B cell (primary cell): ENCODE results near the gene SOSTDC1. TPM values are rescaled to one million over a fixed set of nuclear protein-coding genes. Genes with fewer than 3 reads are reported as not detected.

ENCODE experiments used
- ATAC-seq: fragments of 200-7000 bp; cut with Tn5 transposase; one replicate; pipeline ENCODE4 v1.10.0; 2021; ENCODE audit warnings: low read depth, mild to moderate bottlenecking, moderate number of reproducible peaks, moderate library complexity
- CTCF ChIA-PET: fragments of 350-600 bp; sonication (Branson Sonifier 250); formaldehyde crosslinking; loops from one replicate; lab custom pipeline; 2021; ENCODE audit warnings: antibody characterized with exemption, inconsistent platforms; lab: Charles Lee
- POLR2A ChIA-PET: fragments of 350-600 bp; sonication (Branson Sonifier 250); formaldehyde crosslinking; loops from one replicate; lab custom pipeline; 2021; ENCODE audit warnings: antibody characterized with exemption; lab: Charles Lee
- DNase-seq: peaks from one replicate; pipeline ENCODE4 v3.0.0; 2013
- H2AFZ ChIP-seq: 2 replicates; pipeline ENCODE4 v1.6.1; 2012; ENCODE audit warnings: mild to moderate bottlenecking, low read depth, low read length; ENCODE audit not compliant: insufficient read depth, poor library complexity, severe bottlenecking
- H3K27ac ChIP-seq, 2 donors: 1 replicate in 1 of 2; 2 replicates in 1 of 2; pipeline ENCODE4 v1.5.1; 2012 to 2013; ENCODE audit warnings: low read length in 2 of 2, mild to moderate bottlenecking in 2 of 2, moderate library complexity in 1 of 2
- H3K27me3 ChIP-seq, 4 experiments: fragments of 200-600 bp in 1 of 4; sonication (generic) in 1 of 4; replicated peaks in 1 of 4; 1 replicate in 2 of 4; 2 replicates in 2 of 4; pipeline versions ENCODE4 v1.6.1 to v1.7.0; 2013 to 2016; ENCODE audit warnings: low read length in 3 of 4, mild to moderate bottlenecking in 2 of 4, mixed read lengths in 1 of 4, moderate library complexity in 1 of 4; ENCODE audit not compliant: insufficient read depth in 4 of 4, control insufficient read depth in 3 of 4; ENCODE audit errors: control extremely low read depth in 1 of 4
- H3K36me3 ChIP-seq, 2 experiments: replicated peaks in 1 of 2; 1 replicate in 1 of 2; 2 replicates in 1 of 2; pipeline versions ENCODE4 v1.6.1 to v1.7.1; 2013; ENCODE audit warnings: low read length in 1 of 2; ENCODE audit not compliant: insufficient read depth in 2 of 2, control insufficient read depth in 1 of 2; ENCODE audit errors: control extremely low read depth in 1 of 2, extremely low read depth in 1 of 2
- H3K4me1 ChIP-seq, 2 donors: fragments of 200-600 bp in 1 of 2; sonication (generic) in 1 of 2; 1 replicate in 1 of 2; 2 replicates in 1 of 2; pipeline versions ENCODE4 v1.5.1 to v1.6.1; 2013 to 2017; ENCODE audit warnings: low read length in 2 of 2; ENCODE audit not compliant: control insufficient read depth in 2 of 2, insufficient read depth in 2 of 2
- H3K4me2 ChIP-seq: replicated peaks from 2 replicates; pipeline ENCODE3; 2012; ENCODE audit warnings: mild to moderate bottlenecking, low read depth, low read length; ENCODE audit not compliant: poor library complexity, severe bottlenecking
- H3K4me3 ChIP-seq, 5 experiments: fragments of 200-600 bp in 1 of 5; sonication (generic) in 1 of 5; 1 replicate in 3 of 5; 2 replicates in 2 of 5; pipeline versions ENCODE4 v1.5.1 to v1.7.0; 2011 to 2016; ENCODE audit warnings: low read length in 4 of 5, mild to moderate bottlenecking in 4 of 5, low read depth in 2 of 5, control low read depth in 1 of 5, moderate library complexity in 1 of 5; ENCODE audit not compliant: insufficient read depth in 1 of 5; ENCODE audit errors: control extremely low read depth in 1 of 5, extremely low read depth in 1 of 5
- H3K79me2 ChIP-seq: fragments of 200-600 bp; sonication (generic); one replicate; pipeline ENCODE4 v1.6.0; 2016; ENCODE audit warnings: low read length; ENCODE audit not compliant: control insufficient read depth, insufficient read depth
- H3K9ac ChIP-seq: fragments of 200-600 bp; sonication (generic); 2 replicates; pipeline ENCODE4 v1.6.1; 2017; ENCODE audit warnings: mild to moderate bottlenecking, low read length, moderate library complexity
- H3K9me3 ChIP-seq, 3 donors: one replicate each; pipeline versions ENCODE4 v1.6.1 to v1.7.1; 2013; ENCODE audit warnings: low read length in 2 of 3; ENCODE audit not compliant: control insufficient read depth in 2 of 3, insufficient read depth in 1 of 3; ENCODE audit errors: control extremely low read depth in 1 of 3
- H4K20me1 ChIP-seq: 2 replicates; pipeline ENCODE4 v1.6.0; 2012; ENCODE audit warnings: mild to moderate bottlenecking, low read length; ENCODE audit not compliant: insufficient read depth, control insufficient read depth, poor library complexity, severe bottlenecking
- H3K27ac Mint-ChIP-seq: one replicate; pipeline ENCODE4 v1.8.0; 2021; ENCODE audit warnings: mixed read lengths
- H3K27me3 Mint-ChIP-seq: one replicate; pipeline ENCODE4 v1.8.0; 2021; ENCODE audit warnings: mixed read lengths
- H3K4me1 Mint-ChIP-seq: one replicate; pipeline ENCODE4 v1.8.0; 2021; ENCODE audit warnings: mixed read lengths
- H3K4me3 Mint-ChIP-seq: one replicate; pipeline ENCODE4 v1.8.0; 2021; ENCODE audit warnings: mixed read lengths
- H3K9me3 Mint-ChIP-seq: one replicate; pipeline ENCODE4 v1.8.0; 2022; ENCODE audit warnings: mixed read lengths; ENCODE audit not compliant: insufficient read depth
- EZH2 ChIP-seq: IDR thresholded peaks from 2 replicates; pipeline ENCODE4 v1.6.1; 2012; ENCODE audit warnings: borderline replicate concordance, low read depth, mild to moderate bottlenecking, moderate library complexity, low read length; ENCODE audit not compliant: insufficient read depth, poor library complexity, severe bottlenecking
- whole genome bisulfite sequencing: methylation state at CpG from one replicate; pipeline ENCODE4 v1.1.5; 2013; ENCODE audit warnings: missing lambda C conversion rate; ENCODE audit not compliant: insufficient coverage; 5-methylcytosine and 5-hydroxymethylcytosine counted together
- intact Hi-C: fragments of 100-400 bp; cut with micrococcal nuclease; formaldehyde crosslinking; loops from one replicate; pipeline ENCODE4 v1.10.0; 2022
- polyA plus RNA-seq: library from polyadenylated mRNA; depleted of rRNA; stranded (reverse); fragments of >200 nt; gene quantifications from 2 replicates; pipeline ENCODE4 v1.2.3, GENCODE V29; 2012
- total RNA-seq, 2 donors: library from RNA; stranded (reverse); fragments of 120-200 nt in 1 of 2; gene quantifications; 1 replicate in 1 of 2; 2 replicates in 1 of 2; pipeline versions ENCODE4 v1.2.3 to v1.2.4, GENCODE V29; 2013 to 2022
- TF ChIP-seq, protein P1 (sequence below): fragments of 200-600 bp; IDR thresholded peaks from one replicate; pipeline ENCODE4 v1.8.0; 2022; ENCODE audit warnings: antibody characterized with exemption, mild to moderate bottlenecking

Gene SOSTDC1
- total and polyA plus RNA-seq, 2 donors (not counting 1 experiment from before 2014, with no cell fraction given) = not detected

GRCh38 chr7:16419859-16420258 lies 45.7 kb downstream of the SOSTDC1 start:
- H3K36me3 ChIP-seq = no peaks in the 10 kb centered on the region
- DNase-seq = no peak
- no peak for TF ChIP-seq EZH2
- TF ChIP-seq, protein P1, sequence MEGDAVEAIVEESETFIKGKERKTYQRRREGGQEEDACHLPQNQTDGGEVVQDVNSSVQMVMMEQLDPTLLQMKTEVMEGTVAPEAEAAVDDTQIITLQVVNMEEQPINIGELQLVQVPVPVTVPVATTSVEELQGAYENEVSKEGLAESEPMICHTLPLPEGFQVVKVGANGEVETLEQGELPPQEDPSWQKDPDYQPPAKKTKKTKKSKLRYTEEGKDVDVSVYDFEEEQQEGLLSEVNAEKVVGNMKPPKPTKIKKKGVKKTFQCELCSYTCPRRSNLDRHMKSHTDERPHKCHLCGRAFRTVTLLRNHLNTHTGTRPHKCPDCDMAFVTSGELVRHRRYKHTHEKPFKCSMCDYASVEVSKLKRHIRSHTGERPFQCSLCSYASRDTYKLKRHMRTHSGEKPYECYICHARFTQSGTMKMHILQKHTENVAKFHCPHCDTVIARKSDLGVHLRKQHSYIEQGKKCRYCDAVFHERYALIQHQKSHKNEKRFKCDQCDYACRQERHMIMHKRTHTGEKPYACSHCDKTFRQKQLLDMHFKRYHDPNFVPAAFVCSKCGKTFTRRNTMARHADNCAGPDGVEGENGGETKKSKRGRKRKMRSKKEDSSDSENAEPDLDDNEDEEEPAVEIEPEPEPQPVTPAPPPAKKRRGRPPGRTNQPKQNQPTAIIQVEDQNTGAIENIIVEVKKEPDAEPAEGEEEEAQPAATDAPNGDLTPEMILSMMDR = no peak
- POLR2A ChIA-PET = interaction anchor here (1.8 kb wide), 1 partner anchor 226 kb away, joined by 7 read pairs; the partner anchor contains the start of genes ANKMY2 and BZW2
- no peak for ATAC-seq
- no peaks in the 10 kb centered on the region for H3K79me2 ChIP-seq
- no peaks in the 10 kb centered on the region for H4K20me1 ChIP-seq
- no peak overlapping the region for H3K27ac ChIP-seq
- Mint-ChIP-seq H3K4me1 (peaks cover 24% of the 10 kb centered on the region), H3K27me3 (no peaks in the 10 kb centered on the region), H3K4me3 (peak overlapping the region; percentile 95), H3K9me3 (no peaks in the 10 kb centered on the region), H3K27ac (no peak overlapping the region)
- intact Hi-C loops = loop anchor here (1.0 to 5.0 kb wide), 4 partner anchors 225 to 1517 kb away; partner anchors contain the start of genes AHR and ANKMY2
- H3K4me1 ChIP-seq = peaks cover 10 to 14% of the 10 kb centered on the region in 2 donors
- H3K27me3 ChIP-seq = no peaks in the 10 kb centered on the region
- WGBS = no CpG with 5 or more reads among the region's 10 CpGs
- CTCF ChIA-PET = interaction anchor here (3.0 to 3.4 kb wide), 2 partner anchors 14 to 145 kb away, joined by 13 to 31 read pairs; no protein-coding TSS in a partner anchor
- peak overlapping the region in 2 of 5 experiments; percentile 55 to 86 for H3K4me3 ChIP-seq
- peak overlapping the region; percentile 78 for H3K9ac ChIP-seq
- peak overlapping the region; percentile 95 for H3K4me2 ChIP-seq
- H3K9me3 ChIP-seq = no peaks in the 10 kb centered on the region
- peak overlapping the region; percentile 98 for H2AFZ ChIP-seq

DNA sequence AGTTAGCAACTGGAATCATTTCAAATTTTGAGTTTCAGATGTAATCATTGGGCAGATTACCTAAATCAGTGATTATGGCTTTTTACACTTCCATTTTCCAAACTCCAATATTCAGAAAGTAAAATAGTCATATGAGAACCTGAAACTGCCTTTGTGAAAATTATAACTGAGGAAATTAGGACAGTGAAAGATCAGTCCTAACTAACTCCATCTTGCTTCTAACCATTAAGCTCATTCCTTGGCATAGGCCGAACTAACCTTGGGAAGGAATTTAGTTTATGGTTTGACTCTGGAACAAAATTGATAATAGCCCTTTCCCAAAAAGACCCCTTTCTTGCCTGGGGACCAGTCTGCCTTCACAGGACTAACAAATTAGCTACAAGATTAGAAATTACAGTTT lies 46.4 kb downstream of the SOSTDC1 start:
- H3K4me3 Mint-ChIP-seq = peak overlapping the region; percentile 27
- Histone ChIP-seq H2AFZ (no peak overlapping the region), H3K4me2 (no peak overlapping the region), H4K20me1 (no peaks in the 10 kb centered on the region), H3K79me2 (no peaks in the 10 kb centered on the region), H3K4me1 (peaks cover 10 to 14% of the 10 kb centered on the region in 2 donors), H3K4me3 (no peak overlapping the region), H3K27ac (no peak overlapping the region), H3K9me3 (no peaks in the 10 kb centered on the region), H3K27me3 (no peaks in the 10 kb centered on the region), H3K36me3 (no peaks in the 10 kb centered on the region), H3K9ac (no peak overlapping the region)
- H3K27me3 Mint-ChIP-seq = no peaks in the 10 kb centered on the region
- H3K27ac Mint-ChIP-seq = no peak overlapping the region
- WGBS = no CpG with 5 or more reads among the region's 1 CpG
- peaks cover 24% of the 10 kb centered on the region for H3K4me1 Mint-ChIP-seq
- POLR2A ChIA-PET = interaction anchor here (0.6 kb wide), 1 partner anchor 689 kb away, joined by 3 read pairs; no protein-coding TSS in a partner anchor
- intact Hi-C loops = no loop called here
- CTCF ChIA-PET = interaction anchor here (3.4 kb wide), 1 partner anchor 146 kb away, joined by 13 read pairs; no protein-coding TSS in a partner anchor
- ATAC-seq (no peak), DNase-seq (no peak)
- TF ChIP-seq, protein P1 = no peak
- TF ChIP-seq EZH2 = no peak
- no peaks in the 10 kb centered on the region for H3K9me3 Mint-ChIP-seq
